Naive thymus-derived CD4-positive, alpha-beta T cell (primary cell): Measurements from ENCODE around the gene SLC9A1. TPM values are rescaled to one million over a fixed set of nuclear protein-coding genes. Genes with fewer than 3 reads are reported as not detected.
A peak's percentile ranks its signal among the peaks of the same experiment; 100 is the strongest.

Source experiments
- ATAC-seq: fragments of 150-1000 bp; cut with Tn5 transposase; 2 replicates; pipeline ENCODE4 v1.10.0; 2021; ENCODE audit warnings: mild to moderate bottlenecking, moderate library complexity
- CTCF ChIA-PET: fragments of 350-600 bp; sonication (Branson Sonifier 250); formaldehyde crosslinking; loops from one replicate; lab custom pipeline; 2021; ENCODE audit warnings: antibody characterized with exemption; lab: Charles Lee
- POLR2A ChIA-PET: fragments of 350-600 bp; sonication (Branson Sonifier 250); formaldehyde crosslinking; loops from one replicate; lab custom pipeline; 2021; ENCODE audit warnings: antibody characterized with exemption, inconsistent platforms; lab: Charles Lee
- DNase-seq, 9 donors: peaks; one replicate each; pipeline versions ENCODE4 v3.0.0 to v3.0.0-alpha.2; 2020 to 2022; ENCODE audit warnings: mixed read lengths in 1 of 9
- H3K27ac ChIP-seq: one replicate; pipeline ENCODE4 v1.7.0; 2013; ENCODE audit warnings: mild to moderate bottlenecking, low read depth, low read length, moderate library complexity
- H3K27me3 ChIP-seq, 2 donors: one replicate each; pipeline ENCODE4 v1.7.0; 2013; ENCODE audit warnings: low read length in 2 of 2, mild to moderate bottlenecking in 2 of 2, moderate library complexity in 2 of 2; ENCODE audit not compliant: control insufficient read depth in 2 of 2, insufficient read depth in 2 of 2
- H3K36me3 ChIP-seq, 3 experiments: 1 replicate in 2 of 3; 2 replicates in 1 of 3; pipeline ENCODE4 v1.7.0; 2013; ENCODE audit warnings: low read length in 3 of 3, mild to moderate bottlenecking in 3 of 3, moderate library complexity in 1 of 3; ENCODE audit not compliant: insufficient read depth in 3 of 3, control insufficient read depth in 2 of 3
- H3K4me1 ChIP-seq, 2 donors: one replicate each; pipeline ENCODE4 v1.7.0; 2013; ENCODE audit warnings: low read length in 2 of 2, mild to moderate bottlenecking in 2 of 2, moderate library complexity in 1 of 2; ENCODE audit not compliant: control insufficient read depth in 2 of 2, insufficient read depth in 2 of 2
- H3K4me3 ChIP-seq: 2 replicates; pipeline ENCODE4 v1.7.0; 2013; ENCODE audit warnings: mild to moderate bottlenecking, low read length
- H3K9me3 ChIP-seq, 3 experiments: 1 replicate in 2 of 3; 2 replicates in 1 of 3; pipeline ENCODE4 v1.7.0; 2013; ENCODE audit warnings: low read length in 3 of 3; ENCODE audit not compliant: control insufficient read depth in 2 of 3
- H3K27ac Mint-ChIP-seq, 9 donors: one replicate each; pipeline ENCODE4 v1.8.0; 2020 to 2022; ENCODE audit warnings: mixed read lengths in 9 of 9, mild to moderate bottlenecking in 8 of 9, moderate library complexity in 5 of 9, inconsistent platforms in 2 of 9
- H3K27me3 Mint-ChIP-seq, 5 donors: one replicate each; pipeline ENCODE4 v1.8.0; 2021 to 2022; ENCODE audit warnings: mixed read lengths in 5 of 5, mild to moderate bottlenecking in 1 of 5
- H3K36me3 Mint-ChIP-seq, 5 donors: one replicate each; pipeline ENCODE4 v1.8.0; 2020 to 2022; ENCODE audit warnings: mixed read lengths in 5 of 5, mild to moderate bottlenecking in 3 of 5, inconsistent platforms in 1 of 5
- H3K4me1 Mint-ChIP-seq, 7 donors: one replicate each; pipeline ENCODE4 v1.8.0; 2020 to 2022; ENCODE audit warnings: mixed read lengths in 7 of 7, mild to moderate bottlenecking in 3 of 7, inconsistent platforms in 1 of 7
- H3K4me3 Mint-ChIP-seq, 10 donors: one replicate each; pipeline ENCODE4 v1.8.0; 2020 to 2022; ENCODE audit warnings: mild to moderate bottlenecking in 10 of 10, mixed read lengths in 10 of 10, moderate library complexity in 6 of 10, inconsistent platforms in 2 of 10
- H3K9me3 Mint-ChIP-seq, 11 donors: one replicate each; pipeline ENCODE4 v1.8.0; 2020 to 2022; ENCODE audit warnings: mixed read lengths in 11 of 11, mild to moderate bottlenecking in 4 of 11, inconsistent platforms in 1 of 11, moderate library complexity in 1 of 11
- intact Hi-C, 2 donors: fragments of 100-400 bp; cut with micrococcal nuclease; formaldehyde crosslinking; loops; one replicate each; pipeline ENCODE4 v1.15.1; 2023
- polyA plus RNA-seq, 2 donors: library from polyadenylated mRNA; unstranded; fragments of 300-500 nt; fragmentation: Illumina TruSeq; gene quantifications; one replicate each; pipeline ENCODE4 v1.2.3, GENCODE V29; 2021
- total RNA-seq, 6 experiments: library from RNA in 5 of 6; stranded (reverse) in 5 of 6; gene quantifications; 1 replicate in 5 of 6; 2 replicates in 1 of 6; pipeline ENCODE4 v1.2.3 and lab custom pipeline; 2021 to 2026

SLC9A1 gene
- total and polyA plus RNA-seq, 7 experiments from 2014 or later = 7.1 to 25.7 (median 18.2) TPM

DNA sequence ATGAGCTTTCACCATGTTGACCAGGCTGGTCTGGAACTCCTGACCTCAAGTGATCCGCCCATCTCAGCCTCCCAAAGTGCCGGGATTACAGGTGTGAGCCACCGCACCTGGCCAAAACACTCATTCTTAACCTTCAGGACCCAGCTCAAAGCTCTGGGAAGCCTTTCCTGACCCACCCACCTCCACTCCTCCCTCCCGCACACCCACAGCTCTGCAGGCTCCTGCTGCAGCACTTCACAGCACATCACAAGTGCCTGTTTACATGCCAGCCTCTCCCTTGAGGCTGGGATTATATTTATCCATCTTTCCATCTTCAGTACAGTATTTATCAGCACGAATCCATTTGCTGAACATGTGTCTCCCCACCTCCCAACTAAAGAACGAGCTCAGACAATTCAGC is 14.9 kb downstream of the SLC9A1 start:
- H3K4me3 Mint-ChIP-seq = peak overlapping the region in 3 of 10 donors; percentile 11 to 38 (median 12)
- H3K27ac Mint-ChIP-seq = peak overlapping the region in 8 of 9 donors; percentile 26 to 99 (median 74)
- peaks cover 59 to 90% (median 81%) of the 10 kb centered on the region in 7 donors for H3K4me1 Mint-ChIP-seq
- Histone ChIP-seq H3K36me3 (no peaks in the 10 kb centered on the region), H3K4me1 (peaks cover 25 to 49% of the 10 kb centered on the region in 2 donors), H3K4me3 (no peak overlapping the region), H3K27ac (no peak overlapping the region), H3K27me3 (no peaks in the 10 kb centered on the region), H3K9me3 (no peaks in the 10 kb centered on the region)
- DNase-seq = no peak
- H3K36me3 Mint-ChIP-seq = peaks cover 0 to 10% (median 0%) of the 10 kb centered on the region in 5 donors
- no peaks in the 10 kb centered on the region for H3K27me3 Mint-ChIP-seq
- H3K9me3 Mint-ChIP-seq = peaks cover 0 to 2% (median 0%) of the 10 kb centered on the region in 11 donors
- ATAC-seq = no peak
- POLR2A ChIA-PET = interaction anchor here (1.9 to 14.4 kb wide), 3 partner anchors 10 to 28 kb away, joined by 9 to 202 read pairs (median 25); partner anchors contain the start of gene SLC9A1
- CTCF ChIA-PET = interaction anchor here (1.5 to 2.4 kb wide), 3 partner anchors 14 to 38 kb away, joined by 3 to 10 read pairs (median 8); partner anchors contain the start of gene SLC9A1
- intact Hi-C loops = no loop called here

DNA sequence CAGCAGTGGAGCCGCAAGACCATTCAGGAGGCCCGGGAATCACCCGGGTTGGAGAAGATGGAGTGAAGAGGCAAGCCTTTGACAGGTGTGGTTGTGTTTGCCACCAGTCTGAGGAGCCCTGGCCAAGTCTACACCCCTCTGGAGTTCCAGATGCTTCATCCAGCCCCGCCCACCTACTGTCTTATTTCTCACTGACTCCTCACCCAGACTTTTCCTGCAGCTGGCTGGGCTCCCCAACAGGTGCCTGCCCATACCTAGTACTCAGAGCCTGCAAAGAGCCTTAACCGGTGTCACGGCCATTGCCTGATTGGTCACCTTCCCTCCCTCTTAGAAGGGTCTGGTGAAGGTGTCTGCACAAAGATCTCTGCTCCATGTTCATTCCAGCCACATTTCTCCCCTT is 16.0 kb downstream of the SLC9A1 start:
- no peak for ATAC-seq
- H3K9me3 ChIP-seq = no peaks in the 10 kb centered on the region
- CTCF ChIA-PET = interaction anchor here (0.7 to 2.1 kb wide), 3 partner anchors 16 to 96 kb away, joined by 3 to 10 read pairs (median 3); partner anchors contain the start of gene SLC9A1
- H3K27me3 ChIP-seq = no peaks in the 10 kb centered on the region
- no peak overlapping the region for H3K4me3 ChIP-seq
- peaks cover 25 to 49% of the 10 kb centered on the region in 2 donors for H3K4me1 ChIP-seq
- POLR2A ChIA-PET = interaction anchor here (0.5 to 14.4 kb wide), 4 partner anchors 13 to 351 kb away, joined by 4 to 202 read pairs (median 15); partner anchors contain the start of gene SLC9A1
- intact Hi-C loops = no loop called here
- peaks cover 59 to 83% (median 75%) of the 10 kb centered on the region in 7 donors for H3K4me1 Mint-ChIP-seq
- peak overlapping the region in 7 of 10 donors; percentile 25 to 79 (median 44) for H3K4me3 Mint-ChIP-seq
- H3K36me3 ChIP-seq = no peaks in the 10 kb centered on the region
- H3K27ac Mint-ChIP-seq = peak overlapping the region in 8 of 9 donors; percentile 68 to 100 (median 81)
- no peaks in the 10 kb centered on the region for H3K27me3 Mint-ChIP-seq
- H3K9me3 Mint-ChIP-seq = peaks cover 0 to 2% (median 0%) of the 10 kb centered on the region in 11 donors
- H3K27ac ChIP-seq = no peak overlapping the region
- peaks cover 0 to 12% (median 3%) of the 10 kb centered on the region in 5 donors for H3K36me3 Mint-ChIP-seq
- no peak for DNase-seq

DNA sequence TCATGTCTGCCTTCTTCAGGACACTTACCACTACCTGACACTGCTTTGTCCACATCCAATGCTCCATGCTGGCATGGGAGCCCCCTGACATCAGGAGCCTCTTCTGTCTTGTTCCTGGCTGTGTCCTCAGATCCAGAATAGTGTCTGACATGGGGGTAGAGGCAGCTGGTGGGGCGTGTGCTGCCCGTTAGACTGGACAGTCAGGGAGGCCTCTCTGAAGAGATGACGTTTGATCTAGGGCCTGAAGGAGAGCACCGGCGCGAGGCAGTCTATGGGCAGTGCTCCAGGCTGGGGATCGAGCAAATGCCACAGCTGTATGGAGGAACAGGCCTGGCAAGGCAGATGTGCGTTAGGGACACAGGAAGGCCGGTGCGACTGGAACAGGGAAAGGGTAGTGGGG is 16.6 kb downstream of the SLC9A1 start:
- Mint-ChIP-seq H3K27ac (peak overlapping the region; percentile 98 to 100 (median 99)), H3K4me3 (peak overlapping the region; percentile 38 to 89 (median 72)), H3K9me3 (peaks cover 0 to 2% (median 0%) of the 10 kb centered on the region in 11 donors), H3K36me3 (peaks cover 0 to 12% (median 3%) of the 10 kb centered on the region in 5 donors), H3K4me1 (peaks cover 56 to 77% (median 70%) of the 10 kb centered on the region in 7 donors), H3K27me3 (no peaks in the 10 kb centered on the region)
- Histone ChIP-seq H3K4me1 (peaks cover 25 to 47% of the 10 kb centered on the region in 2 donors), H3K27ac (no peak overlapping the region), H3K27me3 (no peaks in the 10 kb centered on the region), H3K9me3 (no peaks in the 10 kb centered on the region), H3K4me3 (no peak overlapping the region), H3K36me3 (no peaks in the 10 kb centered on the region)
- ATAC-seq (no peak), DNase-seq (no peak)
- ChIA-PET CTCF (interaction anchor here (0.7 to 1.0 kb wide), 2 partner anchors 11 to 97 kb away, joined by 3 read pairs; no protein-coding TSS in a partner anchor), POLR2A (interaction anchor here (1.0 to 14.4 kb wide), 6 partner anchors 13 to 96 kb away, joined by 3 to 202 read pairs (median 7); partner anchors contain the start of genes SLC9A1 and WDTC1)
- intact Hi-C loops = no loop called here

DNA sequence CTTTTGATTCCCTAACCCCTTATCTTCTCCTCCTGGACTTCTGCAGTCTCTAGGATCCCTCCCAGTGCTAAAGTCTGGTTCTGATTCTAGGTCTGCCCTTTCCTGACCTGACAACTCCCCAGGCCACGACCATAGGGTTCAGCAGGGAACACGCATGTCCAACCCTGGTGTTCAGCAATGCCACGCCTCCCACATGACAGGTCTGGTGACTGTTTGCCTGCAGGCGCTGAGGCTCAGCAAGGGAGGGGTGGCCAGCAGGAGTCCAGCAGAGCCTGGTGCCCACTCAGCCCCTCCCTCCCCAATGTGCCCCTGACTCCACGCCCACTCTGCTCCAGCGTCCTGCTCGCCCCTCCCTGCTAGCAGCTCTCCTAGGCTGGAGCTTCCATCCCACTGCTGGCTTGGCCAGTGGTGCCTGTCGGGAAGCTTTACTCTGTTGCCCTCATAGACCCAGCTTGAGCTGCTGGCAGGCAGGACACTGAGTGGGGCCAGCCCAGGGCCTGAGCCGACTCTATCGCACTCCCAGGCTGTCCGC is 17.3 kb downstream of the SLC9A1 start:
- H3K9me3 Mint-ChIP-seq = peaks cover 0 to 2% (median 0%) of the 10 kb centered on the region in 11 donors
- peaks cover 0 to 8% (median 3%) of the 10 kb centered on the region in 5 donors for H3K36me3 Mint-ChIP-seq
- Histone ChIP-seq H3K4me3 (peak overlapping the region; percentile 64), H3K27me3 (no peaks in the 10 kb centered on the region), H3K9me3 (no peaks in the 10 kb centered on the region), H3K4me1 (peaks cover 25 to 39% of the 10 kb centered on the region in 2 donors), H3K27ac (peak overlapping the region; percentile 87), H3K36me3 (no peaks in the 10 kb centered on the region)
- H3K27ac Mint-ChIP-seq = peak overlapping the region; percentile 98 to 100 (median 99)
- intact Hi-C loops = loop anchor here (1.0 to 2.0 kb wide), 3 partner anchors 18 to 25 kb away; partner anchors contain the start of gene SLC9A1 (in 2 of the 2)
- ATAC-seq = peak; percentile 42
- no peaks in the 10 kb centered on the region for H3K27me3 Mint-ChIP-seq
- peaks cover 48 to 70% (median 62%) of the 10 kb centered on the region in 7 donors for H3K4me1 Mint-ChIP-seq
- peak in 1 of 9 donors; percentile 17 for DNase-seq
- ChIA-PET CTCF (interaction anchor here (1.0 to 2.7 kb wide), 5 partner anchors 11 to 35 kb away, joined by 3 to 12 read pairs (median 4); partner anchors contain the start of gene SLC9A1), POLR2A (interaction anchor here (1.0 to 14.4 kb wide), 10 partner anchors 8 to 97 kb away, joined by 3 to 202 read pairs (median 5); partner anchors contain the start of genes SLC9A1 and WDTC1)
- peak overlapping the region; percentile 76 to 97 (median 89) for H3K4me3 Mint-ChIP-seq

DNA sequence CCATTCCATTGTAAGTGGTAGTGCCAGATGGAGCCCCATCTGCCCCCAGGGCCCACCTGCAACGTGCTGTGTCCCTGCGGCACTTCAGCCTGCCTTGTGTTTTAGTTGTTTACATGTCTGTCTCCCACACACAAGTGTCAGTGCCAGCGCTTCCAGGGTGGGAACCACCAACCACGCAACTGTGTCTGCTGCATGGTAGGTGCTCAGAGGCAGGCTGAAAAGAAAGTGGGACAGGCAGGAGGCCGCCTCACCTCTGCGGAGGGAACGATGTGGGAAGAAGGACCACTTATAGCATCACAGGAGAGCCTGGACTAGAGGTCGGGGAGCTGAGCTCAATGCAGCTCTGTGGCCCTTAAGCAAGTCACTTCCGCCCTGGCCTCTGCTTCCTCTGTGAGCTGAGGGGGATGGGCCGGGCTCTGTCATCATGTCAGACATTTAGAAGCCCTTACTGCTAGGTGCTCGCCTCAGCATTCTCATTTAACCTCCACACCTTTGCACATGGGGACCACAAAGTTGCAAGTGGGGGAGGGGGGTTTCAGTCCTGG is 17.9 kb downstream of the SLC9A1 start:
- H3K4me3 Mint-ChIP-seq = peak overlapping the region; percentile 76 to 97 (median 89)
- H3K27me3 Mint-ChIP-seq = no peaks in the 10 kb centered on the region
- H3K4me3 ChIP-seq = peak overlapping the region; percentile 64
- peaks cover 25 to 34% of the 10 kb centered on the region in 2 donors for H3K4me1 ChIP-seq
- ChIA-PET CTCF (interaction anchor here (1.0 to 2.7 kb wide), 8 partner anchors 8 to 147 kb away, joined by 3 to 12 read pairs (median 4); partner anchors contain the start of gene SLC9A1), POLR2A (interaction anchor here (1.1 to 14.4 kb wide), 8 partner anchors 8 to 98 kb away, joined by 3 to 202 read pairs (median 6); partner anchors contain the start of genes SLC9A1 and WDTC1)
- H3K27me3 ChIP-seq = no peaks in the 10 kb centered on the region
- peak overlapping the region; percentile 87 for H3K27ac ChIP-seq
- peak overlapping the region; percentile 98 to 100 (median 99) for H3K27ac Mint-ChIP-seq
- DNase-seq (peak; percentile 57 to 85 (median 83)), ATAC-seq (peak; percentile 90)
- no peaks in the 10 kb centered on the region for H3K36me3 ChIP-seq
- peaks cover 0 to 2% (median 0%) of the 10 kb centered on the region in 11 donors for H3K9me3 Mint-ChIP-seq
- intact Hi-C loops = loop anchor here (1.0 to 2.0 kb wide), 3 partner anchors 18 to 25 kb away; partner anchors contain the start of gene SLC9A1 (in 2 of the 2)
- H3K36me3 Mint-ChIP-seq = peaks cover 0 to 8% (median 3%) of the 10 kb centered on the region in 5 donors
- peaks cover 44 to 64% (median 58%) of the 10 kb centered on the region in 7 donors for H3K4me1 Mint-ChIP-seq
- H3K9me3 ChIP-seq = no peaks in the 10 kb centered on the region

DNA sequence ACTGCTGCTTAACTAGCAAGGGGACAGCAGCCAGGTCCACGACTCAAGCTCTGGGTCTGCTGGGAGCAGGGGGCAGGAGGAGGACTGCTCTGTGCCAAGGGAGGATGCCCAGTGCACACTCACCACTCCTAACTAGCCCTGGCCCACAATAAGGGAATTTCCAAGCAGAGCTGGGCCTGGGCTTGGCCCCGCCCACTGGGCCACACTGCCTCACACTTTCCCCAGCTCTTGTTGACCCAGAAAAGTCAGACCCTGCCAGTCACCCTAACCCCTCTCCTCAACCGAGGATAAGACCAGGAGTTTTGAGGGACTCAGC is 18.7 kb downstream of the SLC9A1 start:
- ChIA-PET POLR2A (interaction anchor here (0.8 to 14.4 kb wide), 7 partner anchors 9 to 28 kb away, joined by 3 to 202 read pairs (median 5); partner anchors contain the start of gene SLC9A1), CTCF (interaction anchor here (1.2 to 2.7 kb wide), 6 partner anchors 9 to 148 kb away, joined by 3 to 12 read pairs (median 4); no protein-coding TSS in a partner anchor)
- DNase-seq = no peak
- peaks cover 0 to 2% (median 0%) of the 10 kb centered on the region in 11 donors for H3K9me3 Mint-ChIP-seq
- intact Hi-C loops = loop anchor here in 1 of 2 donors (2.0 kb wide), 1 partner anchor 23 kb away; no protein-coding TSS in a partner anchor
- Histone ChIP-seq H3K27me3 (no peaks in the 10 kb centered on the region), H3K27ac (peak overlapping the region; percentile 87), H3K4me1 (peaks cover 25 to 26% of the 10 kb centered on the region in 2 donors), H3K36me3 (no peaks in the 10 kb centered on the region), H3K9me3 (no peaks in the 10 kb centered on the region), H3K4me3 (peak overlapping the region; percentile 64)
- H3K27ac Mint-ChIP-seq = peak overlapping the region; percentile 98 to 100 (median 99)
- peaks cover 0 to 8% (median 3%) of the 10 kb centered on the region in 5 donors for H3K36me3 Mint-ChIP-seq
- peaks cover 35 to 56% (median 52%) of the 10 kb centered on the region in 7 donors for H3K4me1 Mint-ChIP-seq
- ATAC-seq = peak; percentile 47
- H3K4me3 Mint-ChIP-seq = peak overlapping the region in 6 of 10 donors; percentile 76 to 95 (median 88)
- no peaks in the 10 kb centered on the region for H3K27me3 Mint-ChIP-seq
